Sciatic nerve (tissue), 2 donors: ENCODE data around the gene TRMT11. TPM values are rescaled to one million over a fixed set of nuclear protein-coding genes. Genes with fewer than 3 reads are reported as not detected.

Source experiments
- ATAC-seq: fragments of 200-7000 bp; cut with Tn5 transposase; one replicate; pipeline ENCODE4 v1.9.1; 2020; ENCODE audit warnings: mild to moderate bottlenecking, moderate library complexity
- DNase-seq: peaks from one replicate; pipeline ENCODE4 v3.0.0-alpha.2; 2020; ENCODE audit warnings: low spot score
- intact Hi-C: fragments of 100-400 bp; cut with DNase I; formaldehyde crosslinking; loops from one replicate; pipeline ENCODE4 v1.14.2; 2022
- total RNA-seq: library from RNA; stranded (reverse); fragmentation: NEBNext Ultra II Directional; extraction: Animal tissue kit (Norgen Biotek cat#: 25700); gene quantifications from one replicate; pipeline ENCODE4 v1.2.1, GENCODE V29; 2021
- donor health status: DM: no; HTN: no; CAD: no.
- donor health status: DM: no; HTN: no; CAD: no.

TRMT11 gene
- total RNA-seq, 1 donor from 2014 or later: 29.2 TPM

DNA sequence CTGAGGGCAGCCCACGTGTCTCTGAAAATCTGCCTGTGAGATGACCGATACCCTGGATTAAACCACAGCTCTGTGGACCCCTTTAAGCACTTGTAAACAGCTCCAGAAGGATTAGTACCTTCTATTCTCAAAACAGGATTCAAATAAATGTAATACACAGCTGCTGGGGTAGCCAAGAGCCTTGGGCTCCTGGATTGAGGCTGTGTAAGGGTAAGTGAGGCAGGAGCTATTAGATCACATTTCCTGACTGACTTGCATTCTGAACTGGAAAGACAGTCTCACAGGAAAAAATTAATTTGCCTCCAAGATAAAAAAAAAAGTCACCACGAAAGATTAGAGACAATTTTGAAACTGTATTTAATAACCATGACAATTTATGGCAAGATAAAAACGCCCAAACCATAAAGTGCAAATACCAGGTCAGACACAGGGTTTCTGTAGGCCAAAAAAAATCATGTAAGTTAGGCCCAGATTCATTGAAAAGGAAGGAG, 78.0 kb downstream of the TRMT11 start:
- intact Hi-C loops: no loop called here
- DNase-seq: no peak
- no peak for ATAC-seq

DNA sequence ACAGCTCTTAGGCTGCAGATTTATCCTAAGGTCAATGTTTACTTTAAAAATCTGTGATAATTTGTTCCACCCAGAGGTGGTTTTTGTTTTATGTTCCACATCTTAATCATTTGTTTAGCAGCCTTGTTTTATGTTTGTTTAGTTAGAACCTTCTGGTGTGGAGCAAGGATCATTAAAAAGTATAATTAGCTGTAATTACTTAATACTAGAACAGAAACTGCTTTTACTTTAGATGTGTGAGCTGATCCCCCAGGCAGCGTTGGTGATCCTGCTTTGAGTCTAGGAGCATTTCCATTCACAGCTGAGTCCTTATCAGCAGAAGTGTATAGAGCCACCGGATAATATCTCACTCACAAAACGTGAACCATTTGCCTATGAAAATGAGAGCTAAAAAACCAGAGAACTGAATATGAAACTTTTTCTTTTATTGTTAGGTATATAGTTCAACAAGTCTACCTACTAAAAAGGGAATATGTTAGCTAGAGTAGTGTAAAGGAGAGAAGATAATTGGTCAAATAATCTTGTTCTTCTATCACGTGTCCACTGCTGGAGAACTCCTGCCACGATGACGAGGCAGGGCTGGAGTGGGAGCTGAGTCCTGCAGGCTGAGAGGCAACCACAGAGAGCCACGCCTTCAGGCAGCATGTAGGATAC, 78.5 kb downstream of the TRMT11 start:
- no peak for ATAC-seq
- intact Hi-C loops: no loop called here

DNA sequence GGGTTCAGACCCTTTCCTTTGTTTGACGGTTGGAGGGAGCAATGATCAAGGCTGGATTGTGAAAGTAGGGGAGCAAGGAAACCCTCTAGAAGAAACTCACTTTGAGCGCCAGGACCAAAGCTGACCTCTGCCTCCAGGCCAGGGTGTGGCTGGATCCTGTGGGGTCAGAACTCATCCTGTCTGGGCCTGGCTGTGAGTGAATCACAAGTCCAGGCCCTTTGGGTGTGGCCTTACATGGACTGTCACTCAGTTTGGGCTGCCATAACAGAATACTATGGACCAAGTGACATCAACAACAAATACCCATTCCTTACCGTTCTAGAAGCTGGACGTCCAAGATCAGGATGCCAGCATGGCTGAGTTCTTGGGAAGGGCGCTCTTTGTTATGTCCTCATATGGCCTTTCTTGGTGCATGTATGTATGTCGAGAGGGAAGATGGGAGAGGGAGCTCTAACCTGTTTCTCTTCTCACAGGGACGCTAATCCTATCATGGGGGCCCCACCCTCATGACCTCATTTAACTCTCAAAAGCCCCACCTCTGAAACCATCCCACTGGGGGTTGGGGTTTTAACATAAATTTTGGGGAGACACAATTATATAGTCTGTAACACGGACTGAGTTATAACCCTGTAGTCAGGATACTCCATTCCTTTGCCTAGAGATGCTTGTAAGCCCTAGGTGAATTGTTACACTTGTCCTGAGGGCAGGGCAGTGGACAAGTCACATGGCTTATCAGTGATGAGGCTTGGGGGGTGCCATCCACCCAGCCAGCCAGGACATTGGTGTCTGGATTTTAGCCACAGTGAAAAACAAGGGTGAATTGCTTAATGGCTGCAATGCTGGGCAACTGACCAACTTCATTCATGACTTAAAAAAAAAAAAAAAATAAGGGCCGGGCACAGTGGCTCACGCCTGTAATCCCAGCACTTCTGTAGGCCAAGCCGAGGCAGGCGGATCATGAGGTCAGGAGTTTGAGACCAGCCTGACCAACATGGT, 80.0 kb downstream of the TRMT11 start:
- intact Hi-C loops: no loop called here
- no peak for DNase-seq
- ATAC-seq: peak; percentile 46

More for the DNA sequence above, 78.5 kb downstream of the TRMT11 start:
- no peak for DNase-seq

DNA sequence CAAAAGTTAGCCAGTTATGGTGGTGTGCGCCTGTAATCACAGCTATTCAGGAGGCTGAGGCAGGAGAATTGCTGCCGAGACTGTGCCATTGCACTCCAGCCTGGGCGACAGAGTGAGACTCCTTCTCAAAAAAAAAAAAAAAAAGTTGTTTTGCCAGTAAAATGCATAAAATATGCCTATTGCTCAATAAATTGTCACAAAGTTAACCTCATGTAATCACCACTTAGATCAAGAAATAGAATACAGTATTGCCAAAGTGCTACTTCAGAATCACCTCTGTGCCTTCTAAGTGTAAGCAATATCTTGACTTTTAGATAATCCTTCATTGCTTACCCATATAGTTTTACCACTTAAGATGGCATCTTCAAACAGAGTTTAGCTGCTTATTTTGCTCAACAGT, 80.7 kb downstream of the TRMT11 start:
- intact Hi-C loops: no loop called here
- DNase-seq (no peak), ATAC-seq (no peak)

DNA sequence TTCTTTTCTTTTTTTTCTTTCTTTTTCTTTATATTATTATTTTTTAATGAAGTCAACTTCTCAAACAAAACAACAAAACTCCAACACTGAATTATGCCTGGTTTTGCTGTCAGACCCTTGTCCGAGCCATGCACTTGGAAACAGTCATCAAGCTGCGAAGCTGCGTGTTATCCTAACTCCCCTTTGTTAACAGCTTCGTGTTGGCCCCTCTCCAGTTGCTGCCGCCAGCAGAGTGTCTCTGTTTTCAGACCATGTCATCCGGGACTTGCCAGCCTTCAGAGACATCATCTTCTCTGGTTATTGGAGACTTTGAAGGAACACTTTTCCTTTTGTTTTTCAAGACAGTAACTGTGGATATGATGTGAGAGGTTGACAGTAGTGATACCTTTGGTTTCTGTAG, 83.1 kb downstream of the TRMT11 start:
- DNase-seq: no peak
- ATAC-seq: no peak
- intact Hi-C loops: no loop called here

DNA sequence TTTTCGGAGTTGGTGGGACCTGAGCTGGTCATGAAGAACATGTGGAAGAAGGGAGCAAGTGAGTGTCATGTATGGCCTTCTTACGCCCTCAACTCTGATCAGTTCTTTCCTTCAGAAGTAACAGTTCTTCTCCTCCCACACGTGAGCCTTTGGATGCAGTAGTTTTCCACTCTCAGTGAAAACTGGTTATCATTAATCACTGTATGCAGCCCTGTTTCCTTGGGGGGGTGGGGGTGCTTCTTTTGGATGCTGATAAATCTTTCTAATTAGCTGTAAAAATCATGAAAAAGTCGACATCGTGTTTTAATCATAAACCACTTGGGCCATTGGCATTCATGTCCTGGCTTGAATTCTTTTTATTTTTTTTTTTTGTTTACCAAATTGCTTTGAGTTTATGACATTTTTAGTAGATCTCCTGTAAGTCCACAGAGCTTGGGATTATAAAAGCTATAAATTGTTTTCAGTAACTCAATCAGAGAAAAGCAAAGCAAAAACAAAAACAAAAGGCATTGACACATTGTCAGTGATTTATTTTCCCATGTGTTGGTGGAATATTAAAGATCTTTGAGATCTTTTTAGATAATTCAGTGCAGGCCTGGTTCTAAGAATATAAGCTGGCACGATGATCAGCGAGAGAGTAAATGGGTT, 84.8 kb downstream of the TRMT11 start:
- DNase-seq (no peak), ATAC-seq (peak; percentile 59)
- intact Hi-C loops: no loop called here

DNA sequence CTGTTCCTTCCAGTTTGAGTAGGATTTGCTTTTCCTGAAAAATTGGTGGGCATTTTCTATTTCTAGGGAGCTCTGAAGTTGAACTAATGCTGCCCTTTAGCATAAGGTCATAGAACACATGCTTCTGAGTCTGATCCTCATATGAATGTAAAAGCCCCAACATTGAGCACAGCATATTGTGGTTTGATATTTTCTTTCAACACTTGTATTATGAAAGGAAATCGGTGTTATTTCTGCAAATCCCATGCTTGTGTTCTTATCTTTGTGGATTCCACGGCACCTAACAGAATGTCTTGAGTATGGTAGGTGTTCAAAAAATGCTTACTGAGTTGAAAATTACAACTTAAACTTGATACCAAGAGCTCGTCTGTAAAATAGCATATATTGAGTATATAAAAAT, 85.8 kb downstream of the TRMT11 start:
- intact Hi-C loops: no loop called here
- ATAC-seq (no peak), DNase-seq (no peak)

DNA sequence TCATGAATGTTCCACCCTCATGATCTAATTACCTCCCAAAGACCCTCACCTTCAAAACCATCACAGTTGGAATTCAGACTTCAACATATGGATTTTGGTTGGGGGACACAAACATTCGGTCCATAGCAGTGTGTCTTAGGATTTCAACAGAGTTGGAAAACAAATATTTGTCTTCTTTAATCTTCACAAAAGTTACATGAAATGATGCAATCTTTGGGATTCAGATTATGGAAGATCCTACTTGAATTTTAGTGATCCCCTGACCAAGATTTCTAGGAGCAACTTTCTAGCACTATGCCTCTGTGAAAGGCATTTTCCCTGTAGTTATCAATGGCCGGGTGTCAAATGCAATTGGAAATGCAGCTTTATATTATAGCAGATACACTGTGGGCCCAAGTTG, 86.5 kb downstream of the TRMT11 start:
- DNase-seq (no peak), ATAC-seq (no peak)
- intact Hi-C loops: no loop called here

DNA sequence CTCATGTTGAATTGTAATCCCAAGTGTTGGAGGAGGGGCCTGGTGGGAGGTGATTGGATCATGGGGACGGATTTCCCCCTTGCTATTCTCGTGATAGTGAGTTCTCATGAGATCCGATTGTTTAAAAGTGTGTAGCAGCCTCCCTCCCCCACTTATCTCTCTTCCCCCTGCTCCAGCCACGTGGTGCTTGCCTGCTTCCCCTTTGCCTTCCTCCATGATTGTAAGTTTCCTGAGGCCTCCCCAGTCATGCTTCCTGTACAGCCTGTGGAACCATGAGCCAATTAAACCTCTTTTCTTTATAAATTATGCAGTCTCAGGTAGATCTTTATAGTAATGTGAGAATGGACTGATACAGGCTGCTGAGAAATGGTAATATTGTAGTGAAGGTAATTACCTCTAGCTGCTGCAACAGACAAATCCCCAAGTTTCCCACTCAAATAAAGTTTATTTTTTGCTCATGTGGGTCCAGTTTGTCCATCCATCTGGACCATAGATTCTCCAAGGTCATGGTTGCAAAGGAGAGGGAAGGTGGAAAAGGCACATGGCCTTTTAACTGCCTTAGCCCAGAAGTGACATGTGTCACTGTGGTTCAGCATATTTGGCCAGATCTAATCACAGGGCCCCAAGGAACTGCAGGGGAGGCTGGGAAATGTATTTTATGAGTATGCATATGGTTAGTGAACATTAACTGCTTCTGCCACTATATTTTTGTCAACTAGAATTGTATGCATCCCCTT, 89.2 kb downstream of the TRMT11 start:
- ATAC-seq: no peak
- no peak for DNase-seq
- intact Hi-C loops: no loop called here

DNA sequence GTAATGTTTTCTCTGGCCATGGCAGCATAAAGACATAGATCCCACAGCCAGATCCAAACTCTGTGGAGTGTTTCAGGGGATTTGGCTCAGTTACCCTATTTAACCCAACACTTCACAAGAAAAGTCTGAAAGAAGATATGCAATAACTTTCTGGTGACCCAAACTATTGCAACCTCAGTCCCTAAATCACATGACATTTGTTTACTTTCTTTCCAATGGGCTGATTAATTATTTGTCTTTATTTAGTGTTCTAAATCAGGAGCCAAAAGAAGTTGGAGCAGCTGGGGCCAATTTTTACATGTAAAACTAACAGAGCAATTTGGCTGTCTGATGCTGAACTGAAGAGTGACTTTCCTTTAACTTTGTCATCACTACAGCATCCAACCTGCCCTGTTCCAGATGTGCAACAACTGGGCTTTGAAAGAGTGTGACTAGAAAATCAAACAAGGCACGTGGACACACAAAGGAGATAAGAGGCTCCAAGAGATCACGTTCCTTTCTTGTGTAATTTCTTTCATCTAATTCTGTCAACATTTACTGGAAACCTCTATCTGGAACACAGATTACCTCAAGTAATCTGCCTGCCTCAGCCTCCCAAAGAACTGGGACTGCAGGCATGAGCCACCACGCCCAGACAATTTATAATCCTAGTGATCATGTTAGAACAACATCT, 90.8 kb downstream of the TRMT11 start:
- ATAC-seq (peak; percentile 88), DNase-seq (no peak)
- intact Hi-C loops: no loop called here

DNA sequence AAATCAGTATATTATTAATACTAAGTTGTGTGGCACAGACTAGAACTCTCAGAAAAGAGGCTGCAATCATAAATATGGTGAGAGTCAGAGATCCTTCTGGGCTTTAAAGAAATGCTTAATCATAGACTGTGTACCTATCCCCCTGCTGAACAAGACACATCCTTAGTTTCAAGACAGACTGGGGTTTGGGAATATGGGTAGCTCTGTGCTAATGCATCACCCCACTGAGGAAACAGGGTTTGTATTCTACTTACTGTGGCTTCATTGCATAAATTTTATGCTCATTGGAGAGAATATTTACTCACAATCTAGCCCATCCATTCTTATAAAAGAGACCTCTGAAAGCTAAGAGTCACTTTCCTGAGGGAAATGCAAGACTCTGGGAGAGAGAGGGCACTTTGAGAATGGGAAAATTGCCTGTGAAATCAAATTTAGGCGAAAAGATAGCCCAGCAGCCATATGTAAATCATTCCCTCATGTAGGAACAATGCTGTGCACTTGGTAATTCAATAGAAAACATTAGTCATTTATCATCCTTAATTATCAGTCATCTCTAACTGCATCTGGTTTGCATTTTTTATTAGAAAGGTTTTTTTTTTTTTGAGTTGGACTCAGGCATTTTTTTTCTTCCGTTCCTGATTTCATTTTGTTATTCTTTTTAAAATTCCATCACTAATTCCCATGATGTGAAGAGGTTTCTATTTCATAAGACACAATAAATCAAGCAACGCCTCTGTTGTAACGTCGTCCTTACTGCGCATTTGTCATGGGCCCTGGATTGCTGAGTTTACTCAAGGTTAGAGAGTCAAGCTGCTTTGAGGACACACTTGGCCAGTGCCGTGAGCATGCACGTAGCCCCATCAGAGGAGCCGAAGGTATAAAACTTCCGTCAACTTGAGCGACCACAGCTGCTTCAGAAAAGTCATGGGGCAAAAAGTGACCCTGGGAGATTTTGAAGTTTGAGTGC, 91.8 kb downstream of the TRMT11 start:
- intact Hi-C loops: no loop called here
- peak; percentile 90 for ATAC-seq
- DNase-seq: no peak

DNA sequence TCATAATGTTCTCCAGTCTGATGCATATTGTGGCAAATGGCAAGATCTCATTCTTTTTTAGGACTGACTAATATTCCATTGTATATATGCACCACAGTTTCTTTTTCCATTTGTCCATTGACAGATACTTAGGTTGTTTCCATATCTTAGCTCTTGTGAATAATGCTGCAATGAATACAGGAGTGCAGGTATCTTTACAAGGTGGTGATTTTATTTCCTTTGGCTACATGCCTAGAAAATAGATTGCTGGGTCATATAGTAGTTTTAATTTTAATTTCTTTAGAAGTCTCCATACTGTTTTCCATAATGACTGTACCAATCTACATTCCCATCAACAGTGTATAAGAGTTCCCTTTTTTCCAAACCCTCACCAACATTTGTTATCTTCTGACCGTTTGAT, 97.5 kb downstream of the TRMT11 start:
- no peak for DNase-seq
- no peak for ATAC-seq
- intact Hi-C loops: no loop called here

DNA sequence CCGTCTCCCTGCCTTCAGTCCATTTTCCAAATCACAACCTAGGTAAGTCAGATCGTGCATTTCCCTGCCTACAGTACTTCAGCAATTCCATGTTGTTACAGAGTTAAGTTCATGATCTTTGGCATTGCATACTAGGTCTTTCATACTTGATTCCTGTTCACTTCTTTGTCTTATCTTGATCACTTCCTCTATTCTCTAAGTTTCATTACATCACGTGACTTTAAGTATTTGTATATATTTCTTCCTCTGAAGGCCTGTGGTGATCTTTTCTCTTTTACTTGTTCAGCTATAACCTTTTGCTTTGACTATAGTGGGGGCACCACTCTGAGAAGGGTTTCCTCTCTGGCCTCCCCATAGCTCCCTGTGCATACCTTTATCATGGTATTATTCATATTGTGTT, 100.2 kb downstream of the TRMT11 start:
- intact Hi-C loops: no loop called here
- ATAC-seq: no peak

More for the DNA sequence above, 100.2 kb downstream of the TRMT11 start:
- DNase-seq: no peak

Other genes with a start within 250 kb of the TRMT11 start
- gene HEY2, start 236.9 kb upstream of the TRMT11 start, total RNA-seq: 4.3 TPM
- 69.0 TPM for gene NCOA7, start 195.6 kb upstream of the TRMT11 start, total RNA-seq
- 25.0 TPM for gene HINT3, start 29.8 kb upstream of the TRMT11 start, total RNA-seq